AG09319 (cell line): Measurements from ENCODE around the gene ABCG1.

Experiments used
- DNase-seq: peaks from one replicate; pipeline ENCODE4 v3.0.0-alpha.2; 2010; ENCODE audit warnings: low read depth; ENCODE audit errors: extremely low read depth
- CTCF ChIP-seq: IDR thresholded peaks from 2 replicates; pipeline ENCODE4 v1.5.1; 2011; ENCODE audit warnings: low read depth, mild to moderate bottlenecking, inconsistent platforms, low read length, moderate library complexity

Gene ABCG1

GRCh38 chr21:42235593-42235992, 16.7 kb downstream of the ABCG1 start:
- TF ChIP-seq CTCF, result no peak
- DNase-seq, result no peak

GRCh38 chr21:42236014-42236413, 17.1 kb downstream of the ABCG1 start:
- DNase-seq, result no peak

GRCh38 chr21:42236693-42237092, 17.8 kb downstream of the ABCG1 start:
- no peak for DNase-seq
- TF ChIP-seq CTCF, result no peak

More at GRCh38 chr21:42236014-42236413, 17.1 kb downstream of the ABCG1 start:
- no peak for TF ChIP-seq CTCF

DNA sequence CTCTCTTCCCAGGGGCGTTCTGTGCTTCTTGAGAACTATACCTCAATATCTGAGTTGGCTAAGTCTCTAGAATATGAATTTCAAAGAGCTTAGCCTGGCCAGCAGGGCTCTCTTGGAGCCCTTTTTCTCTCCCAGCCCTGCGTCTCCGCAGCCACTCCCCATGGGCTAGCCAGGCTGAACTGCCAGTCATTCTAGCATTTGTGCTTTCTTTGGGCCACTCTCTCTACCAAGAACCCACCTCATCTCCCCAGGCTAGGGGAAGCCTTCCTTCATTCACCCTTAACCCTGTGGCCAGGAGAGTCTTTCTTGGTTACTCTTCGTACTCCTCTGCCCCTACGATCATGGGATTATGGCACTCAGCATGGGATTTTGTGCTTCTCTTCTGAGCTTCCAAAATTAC, 18.2 kb downstream of the ABCG1 start:
- no peak for TF ChIP-seq CTCF
- DNase-seq, result no peak

- TF ChIP-seq CTCF, result no peak
- no peak for DNase-seq
Measured at GRCh38 chr21:42237577-42237976, 18.6 kb downstream of the ABCG1 start.

- DNase-seq, result no peak
- TF ChIP-seq CTCF, result no peak
Measured at GRCh38 chr21:42238185-42238934, 19.4 kb downstream of the ABCG1 start.

GRCh38 chr21:42239556-42239955, 20.6 kb downstream of the ABCG1 start:
- TF ChIP-seq CTCF, result no peak
- no peak for DNase-seq
